ENCODE measurements around the gene BACH2.

Gene BACH2

GRCh38 chr6:90040931-90041330, 255.7 kb downstream of the BACH2 start:
- peaks cover 94% of the 10 kb centered on the region for H3K36me3 ChIP-seq (ENCODE audit: control insufficient read depth, low read length)
- H3K79me2 ChIP-seq (ENCODE audit: control insufficient read depth, low read length) = peaks cover 97% of the 10 kb centered on the region
- no peaks in the 10 kb centered on the region for H3K9me2 ChIP-seq (replicated peaks; ENCODE audit: control insufficient read depth, low read length)
- H3K27ac ChIP-seq (ENCODE audit: low read depth, low read length) = no peak overlapping the region
- no peaks in the 10 kb centered on the region for H3K9me3 ChIP-seq (ENCODE audit: control insufficient read depth, insufficient read depth, low read length)
- H3F3A ChIP-seq (ENCODE audit: control insufficient read depth, insufficient read depth) = peaks cover 34% of the 10 kb centered on the region
- no peak overlapping the region for H3K4me3 ChIP-seq (ENCODE audit: low read length)
- no peak overlapping the region for H3K4me2 ChIP-seq (ENCODE audit: low read length)
- H3K4me1 ChIP-seq (ENCODE audit: control insufficient read depth, low read length) = no peaks in the 10 kb centered on the region; the same call in 1 of the 2 replicates
- peaks cover 4% of the 10 kb centered on the region; the same call in 1 of the 2 replicates for H4K20me1 ChIP-seq (ENCODE audit: control insufficient read depth, insufficient read depth, low read depth, low read length)
- TF ChIP-seq CTCF (IDR thresholded peaks at IDR 0.05; ENCODE audit: low read depth, low read length, poor library complexity, severe bottlenecking) = no peak
- TF ChIP-seq EZH2phosphoT487 (IDR thresholded peaks at IDR 0.05; ENCODE audit: borderline replicate concordance, low read length) = no peak
- H3K27me3 ChIP-seq (ENCODE audit: control insufficient read depth, low read length) = no peaks in the 10 kb centered on the region

- H3K9me3 ChIP-seq (ENCODE audit: control insufficient read depth, insufficient read depth, low read length) = no peaks in the 10 kb centered on the region
- peaks cover 7% of the 10 kb centered on the region for H3K4me1 ChIP-seq (ENCODE audit: control insufficient read depth, low read length)
- no peak overlapping the region for H3K4me3 ChIP-seq (ENCODE audit: low read length)
- H3K27ac ChIP-seq (ENCODE audit: low read depth, low read length) = no peak overlapping the region
- no peaks in the 10 kb centered on the region for H3K9me2 ChIP-seq (replicated peaks; ENCODE audit: control insufficient read depth, low read length)
- TF ChIP-seq CTCF (IDR thresholded peaks at IDR 0.05; ENCODE audit: low read depth, low read length, poor library complexity, severe bottlenecking) (no peak), EZH2phosphoT487 (IDR thresholded peaks at IDR 0.05; ENCODE audit: borderline replicate concordance, low read length) (no peak)
- peaks cover 94% of the 10 kb centered on the region for H3K36me3 ChIP-seq (ENCODE audit: control insufficient read depth, low read length)
- H3F3A ChIP-seq (ENCODE audit: control insufficient read depth, insufficient read depth) = peaks cover 37% of the 10 kb centered on the region
- peaks cover 97% of the 10 kb centered on the region for H3K79me2 ChIP-seq (ENCODE audit: control insufficient read depth, low read length)
- peaks cover 11% of the 10 kb centered on the region; the same call in 1 of the 2 replicates for H4K20me1 ChIP-seq (ENCODE audit: control insufficient read depth, insufficient read depth, low read depth, low read length)
- H3K4me2 ChIP-seq (ENCODE audit: low read length) = no peak overlapping the region
- H3K27me3 ChIP-seq (ENCODE audit: control insufficient read depth, low read length) = no peaks in the 10 kb centered on the region
Measured at GRCh38 chr6:90039911-90040310, 256.7 kb downstream of the BACH2 start.

- Histone ChIP-seq H3K36me3 (ENCODE audit: control insufficient read depth, low read length) (peaks cover 94% of the 10 kb centered on the region), H3K9me3 (ENCODE audit: control insufficient read depth, insufficient read depth, low read length) (no peaks in the 10 kb centered on the region), H3K4me2 (ENCODE audit: low read length) (no peak overlapping the region), H3K79me2 (ENCODE audit: control insufficient read depth, low read length) (peaks cover 97% of the 10 kb centered on the region), H3K27ac (ENCODE audit: low read depth, low read length) (no peak overlapping the region), H3K9me2 (replicated peaks; ENCODE audit: control insufficient read depth, low read length) (no peaks in the 10 kb centered on the region), H3F3A (ENCODE audit: control insufficient read depth, insufficient read depth) (peaks cover 39% of the 10 kb centered on the region), H3K4me3 (ENCODE audit: low read length) (no peak overlapping the region), H3K27me3 (ENCODE audit: control insufficient read depth, low read length) (no peaks in the 10 kb centered on the region), H4K20me1 (ENCODE audit: control insufficient read depth, insufficient read depth, low read depth, low read length) (peaks cover 11% of the 10 kb centered on the region; the same call in 1 of the 2 replicates), H3K4me1 (ENCODE audit: control insufficient read depth, low read length) (peaks cover 12% of the 10 kb centered on the region)
- TF ChIP-seq CTCF (IDR thresholded peaks at IDR 0.05; ENCODE audit: low read depth, low read length, poor library complexity, severe bottlenecking) (no peak), EZH2phosphoT487 (IDR thresholded peaks at IDR 0.05; ENCODE audit: borderline replicate concordance, low read length) (no peak)
Measured at GRCh38 chr6:90038961-90039653, 257.5 kb downstream of the BACH2 start.
